GM12891 (cell line): ENCODE measurements around the gene SOHLH1.

Experiments
- POLR2A ChIP-seq: IDR thresholded peaks from 2 replicates; pipeline ENCODE4 v1.6.1; 2011; ENCODE audit warnings: low read depth, low read length, control low read depth
- POLR2AphosphoS5 ChIP-seq: IDR thresholded peaks from 2 replicates; pipeline ENCODE4 v1.6.1; 2011; ENCODE audit warnings: low read depth, low read length, control low read depth
- SPI1 ChIP-seq: IDR thresholded peaks from 2 replicates; pipeline ENCODE4 v1.6.1; 2011; ENCODE audit warnings: low read depth, low read length, control low read depth

- TF ChIP-seq POLR2AphosphoS5 (no peak), POLR2A (no peak), SPI1 (no peak)
Measured at GRCh38 chr9:135697226-135697625, 2.1 kb downstream of the SOHLH1 start.
